HepG2 (cell line): ENCODE measurements around the gene SYNE2. TPM values are rescaled to one million over a fixed set of nuclear protein-coding genes. Genes with fewer than 3 reads are reported as not detected.

Experiments
- ATAC-seq: fragments of 200-7000 bp; cut with Tn5 transposase; 3 replicates; pipeline ENCODE4 v1.9.1; 2020; ENCODE audit warnings: mild to moderate bottlenecking, moderate library complexity
- BruUV-seq: library from RNA; stranded (reverse); fragments of 400-500 nt; replicated peaks from 2 replicates; lab custom pipeline; 2021; lab: Mats Ljungman, UMichigan
- CTCF ChIA-PET: fragments of 300-600 bp; formaldehyde crosslinking; extraction: SDS; loops from one replicate; lab custom pipeline; 2021; ENCODE audit warnings: low total read pairs, inconsistent platforms, low intra/inter-chr PET ratio; lab: Yijun Ruan, JAX
- POLR2A ChIA-PET: fragments of 350-600 bp; sonication (Branson Sonifier 250); formaldehyde crosslinking; loops from one replicate; lab custom pipeline; 2020; ENCODE audit warnings: antibody characterized with exemption, inconsistent platforms; lab: Yijun Ruan, JAX
- DNase-seq: peaks from one replicate; pipeline ENCODE4 v3.0.0-alpha.2; 2015; ENCODE audit warnings: low spot score
- FAIRE-seq: peaks from 3 replicates; lab custom pipeline; 2011; peaks lifted over from hg19 to GRCh38; lab: Jason Lieb, UNC
- H2AFZ ChIP-seq: one replicate; pipeline ENCODE4 v1.6.1; 2011; ENCODE audit warnings: low read length, inconsistent platforms
- H3K27ac ChIP-seq: fragments of 300-600 bp; 3 replicates; pipeline ENCODE4 v1.8.0; 2011; ENCODE audit warnings: mixed run types, mild to moderate bottlenecking, mixed read lengths, low read length, inconsistent platforms; ENCODE audit not compliant: insufficient read depth; ENCODE audit errors: extremely low read length
- H3K27me3 ChIP-seq, 2 experiments: fragments of 200-600 bp in 1 of 2; 2 replicates in 1 of 2; 3 replicates in 1 of 2; pipeline versions ENCODE4 v1.6.0 to v1.8.0; 2011; ENCODE audit warnings: low read length in 2 of 2, mild to moderate bottlenecking in 2 of 2, moderate library complexity in 2 of 2, inconsistent platforms in 1 of 2; ENCODE audit not compliant: insufficient read depth in 2 of 2, control insufficient read depth in 1 of 2
- H3K36me3 ChIP-seq, 2 experiments: fragments of 200-600 bp in 1 of 2; replicated peaks in 1 of 2; 2 replicates in 1 of 2; 3 replicates in 1 of 2; pipeline versions ENCODE4 v1.5.1 to v1.8.0; 2011; ENCODE audit warnings: low read length in 2 of 2, inconsistent platforms in 1 of 2; ENCODE audit not compliant: insufficient read depth in 2 of 2, control insufficient read depth in 1 of 2
- H3K4me1 ChIP-seq: 2 replicates; pipeline ENCODE4 v1.5.1; 2012; ENCODE audit warnings: low read length, inconsistent platforms; ENCODE audit not compliant: insufficient read depth
- H3K4me2 ChIP-seq: 2 replicates; pipeline ENCODE4 v1.6.0; 2011; ENCODE audit warnings: low read depth, low read length, inconsistent platforms
- H3K4me3 ChIP-seq, 3 experiments: fragments of 200-600 bp in 1 of 3; sonication (generic), shearing (Covaris generic) in 1 of 3; replicated peaks in 1 of 3; 2 replicates each; pipeline ENCODE4 v1.5.1; 2011 to 2016; ENCODE audit warnings: low read length in 3 of 3, inconsistent platforms in 2 of 3, low read depth in 2 of 3, mild to moderate bottlenecking in 2 of 3, control low read depth in 1 of 3, mixed read lengths in 1 of 3; ENCODE audit not compliant: insufficient read depth in 1 of 3
- H3K79me2 ChIP-seq: one replicate; pipeline ENCODE4 v1.6.1; 2011; ENCODE audit warnings: low read length, inconsistent platforms; ENCODE audit not compliant: insufficient read depth
- H3K9ac ChIP-seq: 2 replicates; pipeline ENCODE4 v1.6.0; 2011; ENCODE audit warnings: mild to moderate bottlenecking, low read depth, low read length, inconsistent platforms; ENCODE audit not compliant: insufficient read depth
- H3K9me3 ChIP-seq: 2 replicates; pipeline ENCODE4 v1.5.1; 2012; ENCODE audit warnings: mild to moderate bottlenecking, low read length
- H4K20me1 ChIP-seq: 2 replicates; pipeline ENCODE4 v1.6.0; 2011; ENCODE audit warnings: inconsistent platforms, mild to moderate bottlenecking, low read length, moderate library complexity; ENCODE audit not compliant: insufficient read depth
- ARHGAP35 ChIP-seq: sonication (generic); formaldehyde crosslinking; IDR thresholded peaks from 2 replicates; pipeline ENCODE4 v1.9.0; 2022; ENCODE audit warnings: mild to moderate bottlenecking, inconsistent platforms, moderate library complexity, missing genetic modification reagents, borderline replicate concordance
- CHD4 ChIP-seq: fragments of 200-600 bp; sonication (generic); IDR thresholded peaks from 2 replicates; pipeline ENCODE4 v1.7.0; 2017; ENCODE audit warnings: mild to moderate bottlenecking, low read length, borderline replicate concordance
- ESRRA ChIP-seq: sonication (generic); formaldehyde crosslinking; IDR thresholded peaks from 2 replicates; pipeline ENCODE4 v1.5.1; 2020; ENCODE audit warnings: mild to moderate bottlenecking, low read depth, missing genetic modification reagents
- HMG20A ChIP-seq: IDR thresholded peaks from 2 replicates; pipeline ENCODE4 v1.6.1; 2016; ENCODE audit warnings: borderline replicate concordance
- HMG20B ChIP-seq: conservative IDR thresholded peaks from 2 replicates; pipeline ENCODE4 v1.6.1; 2016; ENCODE audit warnings: missing genetic modification reagents, missing compliant biosample characterization
- NONO ChIP-seq, 2 experiments: fragments of 450-650 bp in 1 of 2; sonication (generic) in 1 of 2; formaldehyde crosslinking in 1 of 2; IDR thresholded peaks in 1 of 2; conservative IDR thresholded peaks in 1 of 2; 2 replicates each; pipeline versions ENCODE4 v1.6.1 to v1.8.0; 2017 to 2022; ENCODE audit warnings: mild to moderate bottlenecking in 1 of 2, missing genetic modification reagents in 1 of 2, moderate library complexity in 1 of 2
- NPAS2 ChIP-seq: sonication (generic); formaldehyde crosslinking; IDR thresholded peaks from 2 replicates; pipeline ENCODE4 v1.8.0; 2022; ENCODE audit warnings: mild to moderate bottlenecking, missing genetic modification reagents, borderline replicate concordance
- RFX1 ChIP-seq: fragments of 450-650 bp; IDR thresholded peaks from 2 replicates; pipeline ENCODE4 v1.6.1; 2017
- SOX6 ChIP-seq, 2 experiments: fragments of 450-650 bp in 1 of 2; sonication (generic) in 1 of 2; formaldehyde crosslinking in 1 of 2; IDR thresholded peaks; 2 replicates each; pipeline versions ENCODE4 v1.4.0 to v1.6.1; 2017 to 2020; ENCODE audit warnings: antibody characterized with exemption in 1 of 2, mild to moderate bottlenecking in 1 of 2, missing genetic modification reagents in 1 of 2
- ZFP62 ChIP-seq: sonication (generic); formaldehyde crosslinking; IDR thresholded peaks from 2 replicates; pipeline ENCODE4 v1.4.0; 2020; ENCODE audit warnings: missing genetic modification reagents
- ZNF17 ChIP-seq: sonication (generic); formaldehyde crosslinking; IDR thresholded peaks from 2 replicates; pipeline ENCODE4 v1.5.0; 2020; ENCODE audit warnings: mild to moderate bottlenecking, missing genetic modification reagents
- ZNF264 ChIP-seq: sonication (generic); formaldehyde crosslinking; IDR thresholded peaks from 2 replicates; pipeline ENCODE4 v1.4.0; 2020; ENCODE audit warnings: missing genetic modification reagents
- ZNF432 ChIP-seq: sonication (generic); formaldehyde crosslinking; IDR thresholded peaks from 2 replicates; pipeline ENCODE4 v1.5.0; 2020; ENCODE audit warnings: missing genetic modification reagents, mild to moderate bottlenecking, borderline replicate concordance
- ZNF547 ChIP-seq: sonication (generic); formaldehyde crosslinking; IDR thresholded peaks from 2 replicates; pipeline ENCODE4 v1.5.1; 2020; ENCODE audit warnings: mild to moderate bottlenecking, missing genetic modification reagents
- WGBS: methylation state at CpG from one replicate; pipeline ENCODE4 v1.1.6; 2017; ENCODE audit warnings: low lambda C conversion rate; 5-methylcytosine and 5-hydroxymethylcytosine counted together
- in situ Hi-C: cut with HindIII; loops from 2 replicates; pipeline ENCODE4 v1.10.0; 2017; ENCODE audit warnings: low pct_unique_long_range_greater_than_20kb; ENCODE audit not compliant: extremely low pct_ligation_motif_present
- intact Hi-C: fragments of 100-400 bp; cut with micrococcal nuclease; formaldehyde crosslinking; loops from one replicate; pipeline ENCODE4 v1.10.0; 2022; ENCODE audit not compliant: unreplicated experiment
- polyA plus RNA-seq, 8 experiments: library from polyadenylated mRNA; depleted of rRNA in 3 of 8; stranded (reverse) in 7 of 8; unstranded in 1 of 8; fragments of >200 nt; fragmentation: Illumina TruSeq in 4 of 8; extraction: Trizol in 4 of 8; gene quantifications; 2 replicates each; pipeline versions ENCODE4 v1.2.1 to v1.2.3, GENCODE V29; 2011 to 2016; ENCODE audit warnings: low read depth in 4 of 8, missing spikeins in 1 of 8, mixed read lengths in 1 of 8; ENCODE audit not compliant: insufficient read depth in 1 of 8
- total RNA-seq, 5 experiments: library from RNA; depleted of rRNA; stranded (reverse); fragments of >200 nt; fragmentation: Illumina TruSeq; extraction: Trizol; gene quantifications; 2 replicates each; pipeline ENCODE4 v1.2.3, GENCODE V29; 2016; ENCODE audit warnings: low read depth in 1 of 5
- TF ChIP-seq, protein P1 (sequence below): sonication (generic); formaldehyde crosslinking; IDR thresholded peaks from 2 replicates; pipeline ENCODE4 v1.8.0; 2022; ENCODE audit warnings: missing genetic modification reagents, low read depth, mild to moderate bottlenecking, borderline replicate concordance
- TF ChIP-seq, protein P2 (sequence below): IDR thresholded peaks from 2 replicates; pipeline ENCODE4 v1.6.1; 2018; ENCODE audit warnings: missing genetic modification reagents
- TF ChIP-seq, protein P3 (sequence below): IDR thresholded peaks from 2 replicates; pipeline ENCODE4 v1.6.1; 2016; ENCODE audit warnings: missing genetic modification reagents, missing compliant biosample characterization

The SYNE2 gene
- total and polyA plus RNA-seq, 2 of the 13 experiments (the other 11 are each of a cell fraction or from before 2014, with no cell fraction given): 6.2 to 13.3 TPM

DNA sequence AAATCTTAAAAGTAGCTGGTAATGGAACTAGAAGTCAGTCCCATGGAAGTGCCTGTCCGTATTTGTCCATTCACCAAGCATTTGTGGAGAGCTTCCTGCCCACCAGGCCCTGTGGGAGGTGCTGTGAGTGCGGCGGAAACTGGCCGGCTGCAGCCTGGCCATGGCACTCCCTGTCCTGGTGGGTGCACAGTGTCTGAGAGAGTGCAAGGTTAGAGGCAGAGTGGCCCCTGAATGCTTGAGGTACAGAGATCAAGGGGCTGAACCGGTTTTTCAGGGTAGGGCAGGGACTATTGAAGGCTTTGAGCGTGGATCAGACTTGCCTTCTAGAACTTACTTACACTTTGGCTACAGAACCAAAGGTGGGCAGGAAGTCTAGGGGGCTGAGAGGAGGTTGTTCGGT is 348.5 kb downstream of the SYNE2 start:
- no peak overlapping the region for H3K9ac ChIP-seq
- DNase-seq: no peak
- H3K36me3 ChIP-seq: no peaks in the 10 kb centered on the region
- intact Hi-C loops (no loop called here), in situ Hi-C loops (no loop called here)
- no peaks in the 10 kb centered on the region for H3K4me1 ChIP-seq
- TF ChIP-seq ZNF432 (CRISPR knock-in tag): no peak
- TF ChIP-seq, protein P1, sequence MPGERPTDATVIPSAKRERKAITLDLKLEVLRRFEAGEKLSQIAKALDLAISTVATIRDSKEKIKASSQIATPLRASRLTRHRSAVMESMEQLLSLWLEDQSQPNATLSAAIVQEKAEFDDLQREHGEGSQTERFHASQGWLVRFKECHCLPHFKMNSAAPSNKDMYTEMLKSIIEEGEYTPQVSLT (CRISPR knock-in tag): no peak
- TF ChIP-seq HMG20B (CRISPR knock-in tag): no peak
- TF ChIP-seq, protein P2, sequence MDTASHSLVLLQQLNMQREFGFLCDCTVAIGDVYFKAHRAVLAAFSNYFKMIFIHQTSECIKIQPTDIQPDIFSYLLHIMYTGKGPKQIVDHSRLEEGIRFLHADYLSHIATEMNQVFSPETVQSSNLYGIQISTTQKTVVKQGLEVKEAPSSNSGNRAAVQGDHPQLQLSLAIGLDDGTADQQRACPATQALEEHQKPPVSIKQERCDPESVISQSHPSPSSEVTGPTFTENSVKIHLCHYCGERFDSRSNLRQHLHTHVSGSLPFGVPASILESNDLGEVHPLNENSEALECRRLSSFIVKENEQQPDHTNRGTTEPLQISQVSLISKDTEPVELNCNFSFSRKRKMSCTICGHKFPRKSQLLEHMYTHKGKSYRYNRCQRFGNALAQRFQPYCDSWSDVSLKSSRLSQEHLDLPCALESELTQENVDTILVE (CRISPR knock-in tag): no peak
- TF ChIP-seq ARHGAP35 (CRISPR knock-in tag): no peak
- TF ChIP-seq ZNF264 (CRISPR knock-in tag): no peak
- TF ChIP-seq NONO (IDR thresholded peaks at IDR 0.05): no peak
- TF ChIP-seq NONO (CRISPR knock-in tag; conservative IDR thresholded peaks at IDR 0.05): no peak
- no peak for TF ChIP-seq ESRRA
- no peak for TF ChIP-seq HMG20A (CRISPR knock-in tag)
- TF ChIP-seq RFX1: no peak
- TF ChIP-seq ZNF17: no peak
- no peak for TF ChIP-seq NPAS2 (CRISPR knock-in tag)
- no peak for TF ChIP-seq SOX6 (IDR thresholded peaks at IDR 0.05)
- TF ChIP-seq SOX6 (CRISPR knock-in tag; IDR thresholded peaks at IDR 0.05): no peak
- TF ChIP-seq ZNF547 (CRISPR knock-in tag): no peak
- no peak for TF ChIP-seq CHD4
- TF ChIP-seq, protein P3, sequence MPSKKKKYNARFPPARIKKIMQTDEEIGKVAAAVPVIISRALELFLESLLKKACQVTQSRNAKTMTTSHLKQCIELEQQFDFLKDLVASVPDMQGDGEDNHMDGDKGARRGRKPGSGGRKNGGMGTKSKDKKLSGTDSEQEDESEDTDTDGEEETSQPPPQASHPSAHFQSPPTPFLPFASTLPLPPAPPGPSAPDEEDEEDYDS (CRISPR knock-in tag): no peak
- no peak for TF ChIP-seq ZFP62 (CRISPR knock-in tag)
- TF ChIP-seq, all 625 proteins: peak for 0
- ATAC-seq: no peak
- no peaks in the 10 kb centered on the region for H3K9me3 ChIP-seq
- no peaks in the 10 kb centered on the region for H4K20me1 ChIP-seq
- H3K79me2 ChIP-seq: no peaks in the 10 kb centered on the region
- H2AFZ ChIP-seq: no peak overlapping the region
- ChIA-PET CTCF (no interaction called here), POLR2A (no interaction called here)
- WGBS: 85% methylated on average over 7 of the region's 7 CpGs
- H3K27me3 ChIP-seq: no peaks in the 10 kb centered on the region
- H3K4me3 ChIP-seq: no peak overlapping the region
- FAIRE-seq: no peak
- no TSS peak for BruUV-seq
- H3K27ac ChIP-seq: no peak overlapping the region
- H3K4me2 ChIP-seq: no peak overlapping the region
